Measurements from ENCODE around the gene RIN2.

The RIN2 gene

GRCh38 chr20:19765266-19765665 is 7.2 kb downstream of the RIN2 start:
- no peak for DNase-seq

DNA sequence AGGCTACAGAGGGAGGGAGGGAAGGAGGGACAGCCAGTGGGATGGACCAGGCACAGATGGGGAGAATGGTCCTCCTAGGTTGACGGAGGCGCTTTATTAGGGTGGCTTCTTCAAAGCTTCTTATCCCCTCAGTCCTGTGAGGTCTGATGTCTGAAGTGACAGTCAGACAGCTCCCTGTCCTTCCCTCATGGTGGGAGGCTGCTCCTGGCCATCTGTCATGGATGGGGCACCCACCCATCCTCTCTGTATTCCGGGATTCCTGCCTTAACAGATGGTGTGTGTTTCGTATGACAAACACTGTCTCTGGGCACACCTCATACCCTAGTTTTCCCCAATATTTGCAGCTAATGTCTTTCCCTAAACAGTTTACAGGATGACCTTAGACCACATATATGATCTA is 7.9 kb downstream of the RIN2 start:
- DNase-seq, result no peak

- no peak for DNase-seq
These were observed 9.0 kb downstream of the RIN2 start for GRCh38 chr20:19767070-19767469.

DNA sequence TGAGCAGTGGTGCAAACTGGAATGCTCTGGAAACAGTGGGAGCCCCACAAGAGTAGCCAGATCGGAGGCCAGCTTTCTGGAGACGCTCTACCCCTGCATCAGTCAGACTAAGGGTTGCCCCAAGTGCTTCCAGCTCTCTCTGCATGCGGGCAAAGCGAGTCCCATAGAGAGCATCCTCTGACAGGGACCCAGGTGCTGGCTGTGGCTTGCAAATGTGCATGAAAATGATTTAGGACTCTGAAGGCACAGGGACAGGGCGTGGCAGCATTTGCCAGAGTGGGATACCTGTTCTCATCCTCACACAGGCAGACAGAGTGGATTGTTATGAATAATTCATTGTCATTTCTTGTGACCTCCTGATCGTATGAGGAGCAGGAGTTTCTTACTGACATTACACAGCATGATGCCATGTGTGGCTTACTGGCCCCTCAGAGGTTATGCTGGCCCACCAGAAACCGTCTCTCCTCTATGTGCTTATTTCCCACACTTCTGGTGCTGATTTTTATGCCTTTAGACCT is 10.3 kb downstream of the RIN2 start:
- no peak for DNase-seq

- no peak for DNase-seq
These were observed 11.4 kb downstream of the RIN2 start for GRCh38 chr20:19769507-19769906.

- no peak for DNase-seq
These were observed 12.3 kb downstream of the RIN2 start for GRCh38 chr20:19770375-19770774.

DNA sequence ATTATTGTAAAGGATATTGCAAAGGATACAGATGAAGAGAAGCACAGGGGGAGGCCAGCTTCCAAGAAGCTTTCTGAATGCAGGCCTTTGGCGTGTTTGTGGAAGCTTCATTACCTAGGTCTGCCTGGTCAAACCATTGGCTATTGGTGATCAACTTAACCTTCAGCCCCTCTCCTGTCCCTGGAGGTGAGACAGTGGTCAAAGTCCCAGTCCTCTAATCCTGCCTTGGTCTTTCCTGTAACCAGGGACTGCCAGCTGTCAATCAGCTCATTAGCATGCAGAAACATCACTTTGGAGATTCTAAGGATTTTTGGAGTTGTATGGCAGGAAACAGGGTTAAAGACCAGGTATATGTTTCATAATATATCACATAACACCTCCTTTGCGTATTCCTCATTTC is 13.0 kb downstream of the RIN2 start:
- no peak for DNase-seq

- DNase-seq, result no peak
These were observed 15.4 kb downstream of the RIN2 start for GRCh38 chr20:19773471-19773870.

DNA sequence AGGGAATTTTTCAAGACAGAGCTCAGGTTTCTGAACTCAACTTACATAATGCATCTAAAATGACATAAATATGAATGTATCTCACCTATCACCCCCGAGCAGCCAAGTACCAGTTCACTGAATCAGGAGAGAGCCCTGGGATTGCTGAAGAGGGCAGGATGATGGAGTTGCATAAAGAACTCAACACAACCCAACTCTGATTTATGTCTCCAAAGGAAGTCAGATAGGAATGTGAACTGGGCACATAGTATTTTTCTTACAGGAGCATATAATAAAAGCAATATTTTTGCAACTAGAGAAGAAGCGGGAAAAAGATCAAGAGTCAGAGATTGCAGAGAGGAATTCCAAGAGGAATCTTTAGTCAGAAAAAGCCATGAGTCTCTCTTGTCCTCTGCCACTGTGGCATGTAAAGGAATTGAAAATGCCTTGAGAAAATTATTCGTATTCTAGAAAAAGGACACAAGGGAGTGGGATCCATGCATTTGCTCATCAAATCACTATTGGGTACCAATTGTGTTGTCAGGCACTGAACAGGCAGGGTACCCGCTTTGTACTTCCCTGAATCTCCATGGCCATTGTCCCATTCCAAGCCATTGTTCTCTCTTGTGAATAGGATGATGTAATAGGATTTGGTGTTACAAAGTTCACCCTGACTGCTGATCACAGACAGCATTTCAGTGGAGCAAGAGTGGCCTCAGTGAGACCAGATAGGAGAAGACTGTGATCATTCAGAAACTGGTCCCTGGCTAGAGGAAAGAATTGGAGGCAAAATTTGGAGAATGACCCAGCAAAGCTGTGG is 16.3 kb downstream of the RIN2 start:
- DNase-seq, result peak in 16 of 51 donors; percentile 7 to 68 (median 27)

DNA sequence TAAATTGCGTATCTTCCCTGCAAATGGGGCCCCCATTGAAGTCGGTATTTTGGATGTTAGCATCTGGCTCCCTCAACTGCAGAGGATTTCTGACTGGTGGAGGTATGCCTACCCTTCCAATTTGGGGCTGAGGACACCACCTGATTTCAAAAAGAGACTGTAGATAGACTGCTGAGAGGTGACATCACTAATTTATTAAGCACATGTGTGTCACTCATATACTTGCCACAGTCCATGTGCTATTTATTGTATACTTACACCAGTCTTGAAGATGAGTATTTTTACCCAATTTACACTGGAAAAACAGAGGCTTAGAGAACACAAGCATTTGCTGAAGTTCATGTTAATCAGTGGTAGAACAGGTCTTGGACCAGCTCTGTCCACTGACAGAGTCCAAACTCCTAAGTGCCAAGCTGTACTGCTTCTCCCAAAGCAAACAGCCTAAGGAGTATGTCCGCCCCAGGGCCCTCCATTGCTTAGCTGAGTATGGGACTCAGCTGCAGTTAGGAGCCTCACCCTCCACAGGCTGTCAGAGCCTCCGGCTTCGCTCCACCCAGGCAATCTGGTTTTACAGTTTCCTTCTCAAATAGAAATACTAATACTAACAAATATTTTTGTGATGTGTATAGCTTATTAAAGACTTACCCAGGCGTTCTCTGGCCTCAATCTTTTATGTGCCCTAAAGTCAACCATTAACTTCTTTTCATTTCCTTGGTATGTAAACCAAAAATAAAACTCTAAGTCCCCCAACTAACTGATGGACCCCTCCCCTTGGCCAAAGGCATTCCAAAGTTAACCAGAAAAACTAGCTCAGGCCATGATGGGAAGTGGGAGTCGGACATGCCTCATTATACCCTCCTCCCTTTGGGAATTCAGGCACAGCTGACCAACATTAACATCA is 17.5 kb downstream of the RIN2 start:
- no peak for DNase-seq

DNA sequence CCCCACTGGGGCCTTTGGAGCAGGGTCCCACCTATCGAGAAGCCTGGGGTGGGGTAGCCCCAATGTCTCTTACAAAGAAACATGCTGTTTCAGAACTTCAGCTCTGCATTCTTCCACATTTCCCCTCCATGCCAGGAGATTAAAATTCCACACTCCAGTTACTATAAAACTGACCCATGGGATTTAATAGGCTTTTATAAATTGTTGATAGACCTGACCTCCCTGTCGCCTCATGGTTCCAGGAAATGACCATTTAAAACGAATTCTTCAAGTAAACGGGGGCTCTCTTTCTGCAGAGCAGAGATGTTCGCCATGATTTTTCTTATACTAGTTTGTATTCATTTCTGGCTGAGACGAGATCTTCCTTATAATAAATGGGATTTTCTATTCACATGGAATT is 19.3 kb downstream of the RIN2 start:
- DNase-seq, result no peak

- DNase-seq, result no peak
These were observed 19.9 kb downstream of the RIN2 start for GRCh38 chr20:19777981-19778380.

DNA sequence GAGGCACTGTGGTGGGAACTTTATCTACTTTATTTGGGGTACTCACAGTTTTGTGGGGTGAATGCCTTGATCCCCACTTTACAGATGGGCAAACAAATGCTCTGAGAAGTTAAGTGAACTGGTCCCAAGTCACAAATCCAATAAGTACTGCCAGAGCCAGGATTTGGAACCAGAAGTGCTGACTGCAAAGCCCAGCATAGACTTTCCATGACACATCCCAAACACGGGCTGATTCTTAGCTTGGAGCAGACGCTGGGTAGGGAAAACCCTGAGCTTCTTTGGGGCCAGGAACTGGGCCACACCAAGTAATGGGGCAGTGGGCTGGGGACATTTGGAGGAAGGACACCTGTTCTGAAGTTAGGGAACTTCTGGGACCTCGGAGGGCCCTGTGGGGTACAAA is 20.3 kb downstream of the RIN2 start:
- DNase-seq, result no peak

- DNase-seq, result no peak
These were observed 21.6 kb downstream of the RIN2 start for GRCh38 chr20:19779634-19780033.

DNA sequence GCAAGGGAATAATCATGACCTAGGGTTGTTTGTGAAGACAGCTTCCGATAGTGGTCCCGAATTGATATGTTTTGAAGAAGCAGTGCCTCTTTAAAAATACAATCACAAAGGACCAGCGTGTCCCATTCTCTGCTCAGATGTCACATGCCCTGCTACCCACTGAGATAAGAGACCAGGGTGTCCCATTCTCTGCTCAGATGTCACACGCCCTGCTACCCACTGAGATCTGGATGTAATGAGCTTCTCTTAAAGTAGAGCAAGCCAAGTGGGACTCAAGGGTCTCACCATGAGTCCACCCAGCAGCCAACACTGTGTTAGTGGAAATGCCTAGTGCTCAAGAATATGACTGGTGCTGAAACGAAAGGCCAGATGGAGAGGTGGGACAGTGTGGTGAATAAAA is 22.2 kb downstream of the RIN2 start:
- DNase-seq, result no peak

GRCh38 chr20:19781235-19781634 is 23.2 kb downstream of the RIN2 start:
- DNase-seq, result no peak

GRCh38 chr20:19782669-19783068 is 24.6 kb downstream of the RIN2 start:
- DNase-seq, result no peak

DNA sequence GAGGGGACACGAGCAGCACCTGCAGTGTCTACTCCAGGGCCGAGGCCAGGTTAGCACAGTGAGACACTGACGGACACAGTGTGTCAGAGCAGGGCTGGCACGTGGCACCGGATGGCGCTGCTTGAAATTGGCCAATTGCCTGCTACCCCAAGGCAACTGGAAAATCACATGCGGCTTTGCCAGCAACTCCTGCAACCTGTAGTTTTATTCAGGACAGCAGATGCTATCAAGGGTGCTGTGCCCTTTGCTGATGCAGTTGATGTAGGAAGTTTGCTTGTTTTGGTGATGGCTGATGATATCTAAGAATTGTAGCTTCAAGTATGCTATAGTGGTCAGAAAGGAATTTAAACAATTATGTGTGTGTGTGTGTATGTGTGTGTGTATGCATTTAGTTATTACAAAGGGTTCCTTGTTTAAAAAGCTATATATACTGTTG is 25.9 kb downstream of the RIN2 start:
- DNase-seq, result peak in 8 of 51 donors; percentile 7 to 39 (median 12)

DNA sequence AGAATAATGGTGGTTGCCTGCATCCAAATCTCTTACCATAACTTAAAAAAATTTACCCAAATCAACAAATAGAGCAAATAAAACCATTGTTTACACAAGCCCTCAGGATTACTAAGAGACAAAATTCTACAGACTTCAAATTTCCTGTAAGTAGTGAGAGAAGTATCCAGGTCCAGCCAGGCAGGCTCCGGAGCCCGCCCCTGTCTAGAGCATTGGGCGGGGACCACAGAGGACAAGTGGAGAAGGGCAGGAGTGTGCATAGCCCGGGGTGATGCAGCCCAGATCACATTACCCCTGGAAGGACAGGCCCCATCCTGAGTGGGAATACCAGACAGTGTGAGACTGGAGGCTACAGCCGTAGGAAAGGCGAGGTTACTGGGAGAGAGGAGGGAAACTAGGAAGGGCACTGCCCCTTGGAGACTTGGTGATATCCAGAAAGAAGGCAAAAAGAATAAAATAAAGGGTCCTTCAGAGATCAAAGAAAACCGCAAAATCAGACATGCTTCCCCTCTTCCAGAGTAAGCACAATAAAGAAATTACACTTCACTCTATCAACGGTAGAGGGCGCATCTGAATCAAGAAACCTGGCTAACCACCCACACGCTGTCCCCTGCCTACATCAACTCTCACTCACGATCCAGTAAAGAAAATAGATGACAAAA is 26.6 kb downstream of the RIN2 start:
- DNase-seq, result peak in 31 of 51 donors; percentile 2 to 90 (median 35)

- no peak for DNase-seq
These were observed 27.3 kb downstream of the RIN2 start for GRCh38 chr20:19785173-19785982.

GRCh38 chr20:19785983-19786285 is 27.9 kb downstream of the RIN2 start:
- peak in 1 of 51 donors; percentile 27 for DNase-seq
